Measurements from ENCODE around the gene NHSL2.

The NHSL2 gene

DNA sequence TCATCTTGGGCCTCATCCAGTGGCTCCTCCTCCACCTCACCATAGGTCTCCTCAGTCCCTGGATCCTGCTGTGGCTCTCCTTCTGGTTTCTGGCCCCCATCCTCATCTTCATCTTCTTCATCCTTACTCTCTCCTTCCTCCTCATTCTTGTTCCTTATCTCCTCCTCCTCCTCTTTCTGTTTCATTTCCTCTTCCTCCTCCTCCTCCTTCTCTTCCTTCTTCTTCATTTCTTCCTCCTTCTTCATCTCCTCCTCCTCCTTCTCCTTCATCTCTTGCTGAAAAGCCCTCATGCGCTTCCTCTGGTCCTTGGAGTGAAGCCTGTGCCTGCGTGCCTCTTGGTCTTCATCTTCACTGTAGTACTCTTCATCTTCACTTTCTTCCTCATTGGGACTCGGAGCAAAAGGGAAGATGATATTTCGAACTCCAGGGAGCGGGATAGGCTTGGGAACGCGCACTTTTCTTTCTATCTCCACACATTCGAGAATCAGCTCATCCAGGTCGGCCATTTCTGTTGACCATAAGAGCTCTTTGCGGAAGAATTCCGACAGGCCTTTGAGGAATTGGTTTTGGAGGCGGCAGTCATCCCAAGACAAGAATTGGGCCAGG is 219.6 kb downstream of the NHSL2 start:
- Mint-ChIP-seq H3K4me1 (peaks cover 21% of the 10 kb centered on the region), H3K9me3 (no peaks in the 10 kb centered on the region), H3K4me3 (peak overlapping the region; percentile 76), H3K27ac (ENCODE audit: low read depth) (no peak overlapping the region), H3K36me3 (ENCODE audit: insufficient read depth) (peaks cover 5% of the 10 kb centered on the region), H3K27me3 (no peaks in the 10 kb centered on the region)
- no peak for DNase-seq (ENCODE audit: low spot score in 2 of 2)
- no peak for ATAC-seq (replicated peaks; ENCODE audit: extremely low read depth, poor library complexity, severe bottlenecking)

DNA sequence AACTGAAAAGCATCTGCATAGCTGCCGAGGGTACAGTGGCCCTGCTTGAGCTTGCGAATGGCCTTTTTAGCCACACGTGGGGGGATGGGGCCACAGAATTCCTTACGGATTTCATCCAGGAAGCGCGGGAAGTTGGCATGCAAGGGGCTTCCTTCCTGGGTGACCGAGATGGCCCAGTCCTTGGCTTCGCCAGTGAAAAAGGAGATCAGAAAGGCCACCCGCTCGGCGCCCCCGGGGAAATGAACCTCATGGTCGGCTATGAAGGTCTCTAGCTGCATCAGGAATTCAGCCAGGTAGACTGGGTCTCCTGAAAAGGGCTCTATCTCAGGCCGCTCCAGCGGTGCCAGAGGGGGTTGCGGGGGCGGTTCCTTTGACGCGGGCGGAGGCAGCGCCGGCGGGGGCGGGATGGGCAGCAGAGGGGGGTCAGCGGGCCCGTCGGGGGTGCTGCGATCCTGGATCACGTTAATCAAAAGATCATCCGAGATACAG is 220.2 kb downstream of the NHSL2 start:
- H3K27ac Mint-ChIP-seq (ENCODE audit: low read depth): no peak overlapping the region
- peaks cover 5% of the 10 kb centered on the region for H3K36me3 Mint-ChIP-seq (ENCODE audit: insufficient read depth)
- no peaks in the 10 kb centered on the region for H3K27me3 Mint-ChIP-seq
- no peak for ATAC-seq (replicated peaks; ENCODE audit: extremely low read depth, poor library complexity, severe bottlenecking)
- no peaks in the 10 kb centered on the region for H3K9me3 Mint-ChIP-seq
- H3K4me3 Mint-ChIP-seq: peak overlapping the region; percentile 76
- H3K4me1 Mint-ChIP-seq: peaks cover 16% of the 10 kb centered on the region
- DNase-seq (ENCODE audit: low spot score in 2 of 2): no peak

DNA sequence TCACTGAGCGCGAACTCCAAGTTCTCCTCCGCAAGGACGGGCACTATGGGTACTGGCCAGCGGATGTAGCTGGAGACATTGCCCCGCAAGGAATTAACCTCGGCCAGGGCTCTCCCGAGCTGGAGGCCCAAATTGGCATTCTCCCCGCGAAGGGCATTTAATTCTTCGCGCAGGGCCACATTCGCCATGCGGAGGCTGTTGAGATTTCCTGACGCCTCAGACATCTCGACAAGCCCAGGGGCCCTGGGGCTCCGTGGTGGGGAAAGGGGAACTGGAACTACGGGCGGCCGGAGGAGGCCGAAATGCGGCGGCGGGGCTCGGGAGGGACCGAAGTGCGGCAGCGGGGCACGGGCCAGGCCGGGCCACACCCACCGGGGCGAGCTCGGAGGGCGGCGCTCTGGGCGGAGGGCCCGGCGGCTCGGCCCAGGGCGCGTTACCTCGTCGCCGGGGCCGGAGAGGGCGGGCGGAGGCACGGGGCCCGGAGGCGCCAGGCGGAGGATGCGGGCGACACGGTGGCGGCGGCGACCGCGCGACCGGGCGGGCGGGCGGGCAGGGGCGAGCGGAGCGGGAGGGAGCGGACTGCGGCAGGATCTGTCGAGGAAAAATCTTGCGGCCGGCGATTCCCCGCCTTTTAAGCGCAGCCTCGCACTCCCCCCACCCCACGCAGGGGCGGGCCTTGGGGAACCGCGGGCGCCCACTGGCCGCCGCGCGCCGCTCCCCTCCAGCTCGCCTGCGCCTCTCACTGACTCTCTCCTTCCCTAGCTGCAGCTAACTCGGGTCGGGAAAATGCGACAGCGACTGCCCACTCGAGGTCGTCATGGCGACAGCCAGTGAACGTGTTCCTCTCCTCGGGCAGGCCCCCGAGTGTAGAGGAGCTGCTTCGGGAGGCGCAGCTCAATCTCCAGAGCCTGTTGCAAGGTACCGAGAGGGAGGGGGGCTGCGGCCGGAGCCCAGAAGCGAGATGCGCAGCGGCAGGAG is 221.0 kb downstream of the NHSL2 start, which contains the start of gene RTL5:
Gene RTL5 (minus strand): TSS at position 599 of the 978 bp plus-strand sequence.
- H3K4me1 Mint-ChIP-seq: peaks cover 14% of the 10 kb centered on the region
- no peaks in the 10 kb centered on the region for H3K9me3 Mint-ChIP-seq
- peak; percentile 17 to 31 for DNase-seq (ENCODE audit: low spot score in 2 of 2)
- H3K27me3 Mint-ChIP-seq: no peaks in the 10 kb centered on the region
- H3K27ac Mint-ChIP-seq (ENCODE audit: low read depth): peak within 1 kb of the TSS; percentile 89
- peaks cover 5% of the 10 kb centered on the region for H3K36me3 Mint-ChIP-seq (ENCODE audit: insufficient read depth)
- peak within 1 kb of the TSS; percentile 76 for H3K4me3 Mint-ChIP-seq
- ATAC-seq (replicated peaks; ENCODE audit: extremely low read depth, poor library complexity, severe bottlenecking): peak; percentile 54

- Mint-ChIP-seq H3K36me3 (ENCODE audit: insufficient read depth) (peaks cover 5% of the 10 kb centered on the region), H3K9me3 (no peaks in the 10 kb centered on the region), H3K27ac (ENCODE audit: low read depth) (peak overlapping the region; percentile 89), H3K4me3 (peak overlapping the region; percentile 76), H3K27me3 (no peaks in the 10 kb centered on the region), H3K4me1 (peaks cover 10% of the 10 kb centered on the region)
- ATAC-seq (replicated peaks; ENCODE audit: extremely low read depth, poor library complexity, severe bottlenecking) (no peak), DNase-seq (ENCODE audit: low spot score in 2 of 2) (no peak)
Measured at GRCh38 chrX:72132456-72132855, 221.8 kb downstream of the NHSL2 start.

GRCh38 chrX:72133851-72134546 is 223.4 kb downstream of the NHSL2 start:
- H3K27ac Mint-ChIP-seq (ENCODE audit: low read depth): no peak overlapping the region
- H3K4me3 Mint-ChIP-seq: no peak overlapping the region
- no peaks in the 10 kb centered on the region for H3K27me3 Mint-ChIP-seq
- peaks cover 7% of the 10 kb centered on the region for H3K36me3 Mint-ChIP-seq (ENCODE audit: insufficient read depth)
- no peak for DNase-seq (ENCODE audit: low spot score in 2 of 2)
- peaks cover 10% of the 10 kb centered on the region for H3K4me1 Mint-ChIP-seq
- no peaks in the 10 kb centered on the region for H3K9me3 Mint-ChIP-seq
- no peak for ATAC-seq (replicated peaks; ENCODE audit: extremely low read depth, poor library complexity, severe bottlenecking)

DNA sequence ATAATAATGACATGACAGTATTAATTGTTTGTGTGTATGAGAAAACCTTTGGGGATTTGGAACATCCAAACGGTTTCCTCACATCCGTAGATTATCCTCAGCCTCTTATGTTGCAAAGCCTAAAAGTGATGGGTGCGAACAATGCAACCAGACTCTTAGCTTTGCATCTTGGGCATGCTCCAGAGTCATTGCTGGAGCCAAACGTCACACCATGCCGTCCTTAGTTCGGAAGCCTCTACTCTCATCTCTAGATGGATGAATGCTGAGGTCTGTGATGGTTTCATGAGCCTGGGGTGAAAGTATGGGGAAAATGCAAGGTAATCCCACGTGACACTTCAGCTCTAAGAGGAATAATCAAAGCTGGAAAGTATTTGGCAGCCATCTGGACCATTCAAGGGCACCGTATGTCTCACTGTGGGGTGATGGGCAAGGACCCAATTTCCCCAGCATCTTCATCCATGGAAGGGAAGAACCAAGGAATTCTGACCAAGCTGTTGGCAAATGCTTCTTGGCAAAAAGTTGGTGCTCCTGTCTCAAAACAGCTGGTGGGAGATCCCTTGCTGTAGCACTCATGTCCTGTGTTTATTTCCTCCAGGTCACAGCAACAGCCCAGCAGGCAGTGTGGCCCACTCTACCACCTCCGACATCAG is 227.3 kb downstream of the NHSL2 start:
- Mint-ChIP-seq H3K36me3 (ENCODE audit: insufficient read depth) (peaks cover 3% of the 10 kb centered on the region), H3K4me1 (peaks cover 12% of the 10 kb centered on the region), H3K27ac (ENCODE audit: low read depth) (no peak overlapping the region), H3K9me3 (no peaks in the 10 kb centered on the region), H3K27me3 (no peaks in the 10 kb centered on the region), H3K4me3 (no peak overlapping the region)
- DNase-seq (ENCODE audit: low spot score in 2 of 2) (no peak), ATAC-seq (replicated peaks; ENCODE audit: extremely low read depth, poor library complexity, severe bottlenecking) (no peak)

GRCh38 chrX:72139538-72139937 is 228.9 kb downstream of the NHSL2 start:
- DNase-seq (ENCODE audit: low spot score in 2 of 2) (no peak), ATAC-seq (replicated peaks; ENCODE audit: extremely low read depth, poor library complexity, severe bottlenecking) (no peak)
- H3K4me3 Mint-ChIP-seq: no peak overlapping the region
- no peaks in the 10 kb centered on the region for H3K27me3 Mint-ChIP-seq
- H3K36me3 Mint-ChIP-seq (ENCODE audit: insufficient read depth): peaks cover 2% of the 10 kb centered on the region
- no peaks in the 10 kb centered on the region for H3K9me3 Mint-ChIP-seq
- H3K4me1 Mint-ChIP-seq: peaks cover 12% of the 10 kb centered on the region
- H3K27ac Mint-ChIP-seq (ENCODE audit: low read depth): no peak overlapping the region

- Mint-ChIP-seq H3K4me1 (peaks cover 12% of the 10 kb centered on the region), H3K4me3 (peak overlapping the region; percentile 6), H3K27ac (ENCODE audit: low read depth) (no peak overlapping the region), H3K36me3 (ENCODE audit: insufficient read depth) (peaks cover 3% of the 10 kb centered on the region), H3K27me3 (no peaks in the 10 kb centered on the region), H3K9me3 (no peaks in the 10 kb centered on the region)
- DNase-seq (ENCODE audit: low spot score in 2 of 2) (no peak), ATAC-seq (replicated peaks; ENCODE audit: extremely low read depth, poor library complexity, severe bottlenecking) (peak; percentile 72)
Measured at GRCh38 chrX:72141372-72142004, 230.8 kb downstream of the NHSL2 start.

- Mint-ChIP-seq H3K4me1 (peaks cover 12% of the 10 kb centered on the region), H3K4me3 (peak overlapping the region; percentile 6), H3K27me3 (no peaks in the 10 kb centered on the region), H3K36me3 (ENCODE audit: insufficient read depth) (peaks cover 3% of the 10 kb centered on the region), H3K9me3 (no peaks in the 10 kb centered on the region), H3K27ac (ENCODE audit: low read depth) (peak overlapping the region; percentile 67)
- ATAC-seq (replicated peaks; ENCODE audit: extremely low read depth, poor library complexity, severe bottlenecking) (peak; percentile 54), DNase-seq (ENCODE audit: low spot score in 2 of 2) (no peak)
Measured at GRCh38 chrX:72142094-72142793, 231.6 kb downstream of the NHSL2 start.

GRCh38 chrX:72142794-72143608 is 232.4 kb downstream of the NHSL2 start:
- H3K9me3 Mint-ChIP-seq: no peaks in the 10 kb centered on the region
- DNase-seq (ENCODE audit: low spot score in 2 of 2): no peak
- no peak for ATAC-seq (replicated peaks; ENCODE audit: extremely low read depth, poor library complexity, severe bottlenecking)
- H3K4me1 Mint-ChIP-seq: peaks cover 12% of the 10 kb centered on the region
- peak overlapping the region; percentile 67 for H3K27ac Mint-ChIP-seq (ENCODE audit: low read depth)
- H3K36me3 Mint-ChIP-seq (ENCODE audit: insufficient read depth): peaks cover 3% of the 10 kb centered on the region
- H3K27me3 Mint-ChIP-seq: no peaks in the 10 kb centered on the region
- H3K4me3 Mint-ChIP-seq: no peak overlapping the region

GRCh38 chrX:72143609-72143907 is 232.9 kb downstream of the NHSL2 start:
- no peak for ATAC-seq (replicated peaks; ENCODE audit: extremely low read depth, poor library complexity, severe bottlenecking)
- Mint-ChIP-seq H3K4me1 (peaks cover 12% of the 10 kb centered on the region), H3K36me3 (ENCODE audit: insufficient read depth) (peaks cover 3% of the 10 kb centered on the region), H3K9me3 (no peaks in the 10 kb centered on the region), H3K27ac (ENCODE audit: low read depth) (no peak overlapping the region), H3K4me3 (no peak overlapping the region), H3K27me3 (no peaks in the 10 kb centered on the region)
- DNase-seq (ENCODE audit: low spot score in 2 of 2): no peak
